Endothelial cell of umbilical vein (primary cell): ENCODE data around the gene CCDC171. TPM values are rescaled to one million over a fixed set of nuclear protein-coding genes. Genes with fewer than 3 reads are reported as not detected.

Source experiments
- BruUV-seq: library from RNA; stranded (reverse); fragments of 400-500 nt; replicated peaks from 2 replicates; lab custom pipeline; 2021; lab: Mats Ljungman, UMichigan
- CTCF ChIA-PET: fragments of 300-600, 350-600 bp; sonication (Branson Sonifier 250); formaldehyde crosslinking; loops from one replicate; lab custom pipeline; 2021; ENCODE audit warnings: antibody characterized with exemption, inconsistent platforms; lab: Charles Lee
- POLR2A ChIA-PET: fragments of 300-600, 350-600 bp; sonication (Branson Sonifier 250); formaldehyde crosslinking; loops from one replicate; lab custom pipeline; 2021; ENCODE audit warnings: antibody characterized with exemption, inconsistent platforms; lab: Charles Lee
- DNase-seq: peaks from one replicate; pipeline ENCODE4 v3.0.0-alpha.2; 2011; ENCODE audit warnings: low read depth, low spot score
- FAIRE-seq: peaks from 2 replicates; lab custom pipeline; 2011; peaks lifted over from hg19 to GRCh38; lab: Jason Lieb, UNC
- H2AFZ ChIP-seq: 2 replicates; pipeline ENCODE4 v1.6.0; 2012; ENCODE audit warnings: low read depth, low read length, control low read depth, inconsistent platforms
- H3K27ac ChIP-seq: 2 replicates; pipeline ENCODE4 v1.5.1; 2011; ENCODE audit warnings: low read depth, mild to moderate bottlenecking, control low read depth, low read length, moderate library complexity; ENCODE audit not compliant: insufficient read depth
- H3K27me3 ChIP-seq, 2 experiments: 2 replicates each; pipeline versions ENCODE4 v1.6.0 to v1.6.1; 2011; ENCODE audit warnings: low read length in 2 of 2, mixed read lengths in 1 of 2; ENCODE audit not compliant: control insufficient read depth in 2 of 2, insufficient read depth in 2 of 2
- H3K36me3 ChIP-seq, 2 experiments: 2 replicates in 1 of 2; 3 replicates in 1 of 2; pipeline ENCODE4 v1.5.1; 2011; ENCODE audit warnings: low read length in 2 of 2, mild to moderate bottlenecking in 1 of 2, moderate library complexity in 1 of 2; ENCODE audit not compliant: control insufficient read depth in 2 of 2, insufficient read depth in 2 of 2; ENCODE audit errors: extremely low read depth in 1 of 2
- H3K4me1 ChIP-seq: 3 replicates; pipeline ENCODE4 v1.5.1; 2011; ENCODE audit warnings: mild to moderate bottlenecking, low read length; ENCODE audit not compliant: control insufficient read depth, insufficient read depth; ENCODE audit errors: extremely low read depth
- H3K4me2 ChIP-seq: 2 replicates; pipeline ENCODE4 v1.6.1; 2011; ENCODE audit warnings: low read length, control low read depth, mixed read lengths; ENCODE audit not compliant: insufficient read depth
- H3K4me3 ChIP-seq, 3 experiments: fragments of 200-600 bp in 1 of 3; sonication (generic), shearing (Covaris generic) in 1 of 3; replicated peaks in 1 of 3; 2 replicates each; pipeline ENCODE4 v1.5.1; 2011 to 2016; ENCODE audit warnings: control low read depth in 3 of 3, low read length in 3 of 3, mild to moderate bottlenecking in 2 of 3, inconsistent platforms in 1 of 3, low read depth in 1 of 3, moderate library complexity in 1 of 3; ENCODE audit not compliant: insufficient read depth in 1 of 3
- H3K79me2 ChIP-seq: 2 replicates; pipeline ENCODE4 v1.6.0; 2012; ENCODE audit warnings: low read length, inconsistent platforms; ENCODE audit not compliant: control insufficient read depth, insufficient read depth
- H3K9ac ChIP-seq: replicated peaks from 2 replicates; pipeline ENCODE3; 2011; ENCODE audit warnings: low read length, control low read depth; ENCODE audit not compliant: insufficient read depth; ENCODE audit errors: extremely low read depth
- H3K9me1 ChIP-seq: replicated peaks from 3 replicates; pipeline ENCODE4 v1.6.0; 2011; ENCODE audit warnings: mild to moderate bottlenecking, low read length; ENCODE audit not compliant: control insufficient read depth, insufficient read depth; ENCODE audit errors: extremely low read depth
- H3K9me3 ChIP-seq: replicated peaks from 2 replicates; pipeline ENCODE4 v1.5.1; 2012; ENCODE audit warnings: low read length, inconsistent platforms; ENCODE audit not compliant: control insufficient read depth, insufficient read depth
- H4K20me1 ChIP-seq: replicated peaks from 2 replicates; pipeline ENCODE3; 2011; ENCODE audit warnings: mild to moderate bottlenecking, low read length; ENCODE audit not compliant: control insufficient read depth, insufficient read depth; ENCODE audit errors: extremely low read depth
- CTCF ChIP-seq, 2 donors: IDR thresholded peaks; 1 replicate in 1 of 2; 2 replicates in 1 of 2; pipeline ENCODE4 v1.5.1; 2011; ENCODE audit warnings: low read length in 2 of 2, mild to moderate bottlenecking in 2 of 2, moderate library complexity in 2 of 2, control low read depth in 1 of 2, inconsistent platforms in 1 of 2, low read depth in 1 of 2; ENCODE audit not compliant: insufficient read depth in 1 of 2; ENCODE audit errors: extremely low read depth in 1 of 2
- EZH2 ChIP-seq: IDR thresholded peaks from 2 replicates; pipeline ENCODE4 v1.6.1; 2012; ENCODE audit warnings: borderline replicate concordance, low read depth, mild to moderate bottlenecking, moderate library complexity, low read length, inconsistent platforms; ENCODE audit not compliant: severe bottlenecking
- FOS ChIP-seq: IDR thresholded peaks from 2 replicates; pipeline ENCODE4 v1.6.1; 2011; ENCODE audit warnings: mild to moderate bottlenecking, low read length, moderate library complexity, borderline replicate concordance; ENCODE audit not compliant: insufficient read depth
- GATA2 ChIP-seq: IDR thresholded peaks from 2 replicates; pipeline ENCODE4 v1.7.0; 2011; ENCODE audit warnings: low read depth, mild to moderate bottlenecking, moderate library complexity, mixed read lengths, low read length; ENCODE audit not compliant: insufficient read length, insufficient read depth
- JUN ChIP-seq: IDR thresholded peaks from 2 replicates; pipeline ENCODE4 v1.6.1; 2011; ENCODE audit warnings: borderline replicate concordance, low read depth; ENCODE audit not compliant: insufficient read length, insufficient read depth
- MAX ChIP-seq: IDR thresholded peaks from 2 replicates; pipeline ENCODE4 v1.6.1; 2011; ENCODE audit not compliant: insufficient read depth, insufficient read length
- MYC ChIP-seq: IDR thresholded peaks from one replicate; pipeline ENCODE4 v1.6.1; 2011; ENCODE audit warnings: mild to moderate bottlenecking, low read depth, low read length
- POLR2A ChIP-seq: IDR thresholded peaks from 2 replicates; pipeline ENCODE4 v1.6.1; 2012; ENCODE audit warnings: low read depth, mild to moderate bottlenecking, control low read depth, low read length
- POLR2AphosphoS5 ChIP-seq: IDR thresholded peaks from 2 replicates; pipeline ENCODE4 v1.6.1; 2012; ENCODE audit warnings: low read depth, mild to moderate bottlenecking, control low read depth, low read length, moderate library complexity; ENCODE audit not compliant: insufficient read depth
- dilution Hi-C: fragments of 300-500 bp; cut with MboI; formaldehyde crosslinking; loops from one replicate; pipeline ENCODE4 v1.15.0; 2019; ENCODE audit warnings: low sequenced_read_pairs; ENCODE audit not compliant: extremely low pct_ligation_motif_present
- intact Hi-C: fragments of 100-400 bp; cut with micrococcal nuclease; formaldehyde crosslinking; loops from one replicate; pipeline ENCODE4 v1.10.0; 2022
- polyA plus RNA-seq, 4 experiments: library from polyadenylated mRNA; depleted of rRNA in 3 of 4; stranded (reverse) in 3 of 4; unstranded in 1 of 4; fragments of >200 nt; gene quantifications; 2 replicates each; pipeline versions ENCODE4 v1.2.1 to v1.2.3, GENCODE V29; 2011 to 2012; ENCODE audit warnings: missing spikeins in 1 of 4
- total RNA-seq: library from RNA; stranded (reverse); gene quantifications from 2 replicates; pipeline ENCODE4 v1.2.3, GENCODE V29; 2021

The CCDC171 gene
- total and polyA plus RNA-seq, 2 donors (not counting 3 experiments of a cell fraction or from before 2014, with no cell fraction given) = 0.58 to 1.4 TPM

GRCh38 chr9:15717290-15717967, 164.6 kb downstream of the CCDC171 start:
- Histone ChIP-seq H3K36me3 (no peaks in the 10 kb centered on the region), H3K27me3 (no peaks in the 10 kb centered on the region), H2AFZ (no peak overlapping the region), H4K20me1 (no peaks in the 10 kb centered on the region), H3K9ac (no peak overlapping the region), H3K79me2 (no peaks in the 10 kb centered on the region), H3K9me3 (no peaks in the 10 kb centered on the region), H3K4me1 (no peaks in the 10 kb centered on the region), H3K4me3 (no peak overlapping the region), H3K9me1 (no peaks in the 10 kb centered on the region), H3K27ac (no peak overlapping the region), H3K4me2 (no peak overlapping the region)
- TF ChIP-seq EZH2 (no peak), FOS (no peak), MAX (no peak), MYC (no peak)
- ChIA-PET POLR2A (no interaction called here), CTCF (no interaction called here)
- FAIRE-seq (no peak), DNase-seq (no peak)
- dilution Hi-C loops = no loop called here
- intact Hi-C loops = no loop called here
- no TSS peak for BruUV-seq

- Histone ChIP-seq H3K9me1 (no peaks in the 10 kb centered on the region), H4K20me1 (no peaks in the 10 kb centered on the region), H3K9me3 (no peaks in the 10 kb centered on the region), H3K4me3 (no peak overlapping the region), H3K27ac (no peak overlapping the region), H3K4me2 (no peak overlapping the region), H3K79me2 (no peaks in the 10 kb centered on the region), H3K27me3 (no peaks in the 10 kb centered on the region), H2AFZ (no peak overlapping the region), H3K9ac (no peak overlapping the region), H3K36me3 (no peaks in the 10 kb centered on the region), H3K4me1 (no peaks in the 10 kb centered on the region)
- DNase-seq = no peak
- BruUV-seq = no TSS peak
- CTCF ChIA-PET = interaction anchor here (1.1 kb wide), 1 partner anchor 59 kb away, joined by 3 read pairs; no protein-coding TSS in a partner anchor
- POLR2A ChIA-PET = no interaction called here
- no peak for FAIRE-seq
- TF ChIP-seq FOS = no peak
- TF ChIP-seq JUN = no peak
- no peak for TF ChIP-seq EZH2
- TF ChIP-seq CTCF (IDR thresholded peaks at IDR 0.05; ENCODE audit: extremely low read depth in 1 of 2, insufficient read depth in 1 of 2, low read depth in 1 of 2, low read length in 2 of 2) = no peak
- TF ChIP-seq GATA2 = no peak
- no peak for TF ChIP-seq MAX
- no peak for TF ChIP-seq POLR2AphosphoS5
- no peak for TF ChIP-seq MYC
- TF ChIP-seq POLR2A = no peak
- intact Hi-C loops = no loop called here
- dilution Hi-C loops = no loop called here
Measured at GRCh38 chr9:15718423-15718822, 165.6 kb downstream of the CCDC171 start.
